K562 (cell line): Measurements from ENCODE around the gene DHX58.

Experiments
- EZH2 ChIP-seq: IDR thresholded peaks from 2 replicates; pipeline ENCODE4 v1.6.1; 2012; ENCODE audit warnings: low read depth, mild to moderate bottlenecking, inconsistent platforms, low read length, borderline replicate concordance
- SMAD3 ChIP-seq: fragments of 450-650 bp; formaldehyde crosslinking; conservative IDR thresholded peaks from 2 replicates; pipeline ENCODE4 v1.4.0; 2020; ENCODE audit warnings: mild to moderate bottlenecking

DNA sequence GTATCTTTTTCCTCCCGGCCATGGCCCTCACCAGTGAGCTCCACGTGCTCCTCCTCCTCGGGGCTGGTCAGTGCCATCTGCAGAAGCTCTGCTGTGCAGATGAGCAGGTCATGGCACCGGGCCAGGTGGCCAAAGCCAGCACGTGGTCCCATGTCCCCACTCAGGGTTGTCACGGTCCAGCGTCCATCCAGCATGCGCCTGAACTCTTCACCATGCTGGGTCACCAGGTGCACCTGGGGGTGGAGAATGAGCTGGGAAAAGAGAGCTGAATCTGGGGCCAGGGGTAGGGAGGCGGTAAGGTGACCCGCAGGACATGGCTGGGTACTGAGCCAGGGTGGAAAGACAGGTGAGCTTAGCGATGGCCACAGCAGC is 1.3 kb downstream of the DHX58 start:
- TF ChIP-seq EZH2, result no peak
- TF ChIP-seq SMAD3, result no peak
